ENCODE results near the gene GRIK4. TPM values are rescaled to one million over a fixed set of nuclear protein-coding genes. Genes with fewer than 3 reads are reported as not detected.

The GRIK4 gene
- total and polyA plus RNA-seq, 2 donors (not counting 1 experiment from before 2014, with no cell fraction given), result 0.12 to 0.27 TPM

GRCh38 chr11:120914601-120915000 is 403.1 kb downstream of the GRIK4 start:
- H2AFZ ChIP-seq (ENCODE audit: insufficient read depth, low read depth, low read length, poor library complexity, severe bottlenecking), result no peak overlapping the region
- CTCF ChIA-PET, result no interaction called here
- H3K4me1 ChIP-seq (ENCODE audit: control insufficient read depth in 2 of 2, insufficient read depth in 2 of 2, low read length in 2 of 2), result no peaks in the 10 kb centered on the region
- H3K27ac ChIP-seq (ENCODE audit: low read length in 2 of 2), result no peak overlapping the region
- H4K20me1 ChIP-seq (ENCODE audit: control insufficient read depth, insufficient read depth, low read length, poor library complexity, severe bottlenecking), result no peaks in the 10 kb centered on the region
- Mint-ChIP-seq H3K9me3 (ENCODE audit: insufficient read depth) (no peaks in the 10 kb centered on the region), H3K4me1 (no peaks in the 10 kb centered on the region), H3K27ac (no peak overlapping the region), H3K4me3 (no peak overlapping the region), H3K27me3 (peaks cover 40% of the 10 kb centered on the region)
- H3K27me3 ChIP-seq (replicated peaks in 1 of 4; ENCODE audit: control extremely low read depth in 1 of 4, control insufficient read depth in 3 of 4, insufficient read depth in 4 of 4, low read length in 3 of 4), result peaks cover 0 to 12% (median 0%) of the 10 kb centered on the region in 4 experiments
- 86% methylated on average over 4 of the region's 4 CpGs for WGBS (ENCODE audit: insufficient coverage)
- ATAC-seq (ENCODE audit: low read depth) (no peak), DNase-seq (no peak)
- no peaks in the 10 kb centered on the region for H3K36me3 ChIP-seq (replicated peaks in 1 of 2; ENCODE audit: control extremely low read depth in 1 of 2, control insufficient read depth in 1 of 2, extremely low read depth in 1 of 2, insufficient read depth in 2 of 2, low read length in 1 of 2)
- no peak overlapping the region for H3K9ac ChIP-seq (ENCODE audit: low read length)
- TF ChIP-seq CTCF (IDR thresholded peaks at IDR 0.05) (no peak), EZH2 (IDR thresholded peaks at IDR 0.05; ENCODE audit: borderline replicate concordance, insufficient read depth, low read depth, low read length, poor library complexity, severe bottlenecking) (no peak)
- H3K79me2 ChIP-seq (ENCODE audit: control insufficient read depth, insufficient read depth, low read length), result no peaks in the 10 kb centered on the region
- POLR2A ChIA-PET, result no interaction called here
- intact Hi-C loops (cut with micrococcal nuclease), result no loop called here
- H3K4me3 ChIP-seq (ENCODE audit: control extremely low read depth in 1 of 5, extremely low read depth in 1 of 5, insufficient read depth in 1 of 5, low read depth in 2 of 5, low read length in 4 of 5), result no peak overlapping the region
- no peaks in the 10 kb centered on the region for H3K9me3 ChIP-seq (ENCODE audit: control extremely low read depth in 1 of 3, control insufficient read depth in 2 of 3, insufficient read depth in 1 of 3, low read length in 2 of 3)
- no peak overlapping the region for H3K4me2 ChIP-seq (replicated peaks; ENCODE audit: low read depth, low read length, poor library complexity, severe bottlenecking)

- H3K4me2 ChIP-seq (replicated peaks; ENCODE audit: low read depth, low read length, poor library complexity, severe bottlenecking), result no peak overlapping the region
- Mint-ChIP-seq H3K27ac (no peak overlapping the region), H3K4me1 (no peaks in the 10 kb centered on the region), H3K27me3 (peaks cover 34% of the 10 kb centered on the region), H3K4me3 (no peak overlapping the region), H3K9me3 (ENCODE audit: insufficient read depth) (no peaks in the 10 kb centered on the region)
- intact Hi-C loops (cut with micrococcal nuclease), result no loop called here
- ChIA-PET POLR2A (no interaction called here), CTCF (interaction anchor here (0.9 kb wide), 1 partner anchor 15 kb away, joined by 3 read pairs; no protein-coding TSS in a partner anchor)
- H3K27me3 ChIP-seq (replicated peaks in 1 of 4; ENCODE audit: control extremely low read depth in 1 of 4, control insufficient read depth in 3 of 4, insufficient read depth in 4 of 4, low read length in 3 of 4), result peaks cover 0 to 6% (median 1%) of the 10 kb centered on the region in 4 experiments
- H3K79me2 ChIP-seq (ENCODE audit: control insufficient read depth, insufficient read depth, low read length), result no peaks in the 10 kb centered on the region
- no peaks in the 10 kb centered on the region for H3K9me3 ChIP-seq (ENCODE audit: control extremely low read depth in 1 of 3, control insufficient read depth in 2 of 3, insufficient read depth in 1 of 3, low read length in 2 of 3)
- no peak overlapping the region for H3K4me3 ChIP-seq (ENCODE audit: control extremely low read depth in 1 of 5, extremely low read depth in 1 of 5, insufficient read depth in 1 of 5, low read depth in 2 of 5, low read length in 4 of 5)
- H3K27ac ChIP-seq (ENCODE audit: low read length in 2 of 2), result no peak overlapping the region
- 70% methylated on average over 4 of the region's 6 CpGs for WGBS (ENCODE audit: insufficient coverage)
- ATAC-seq (ENCODE audit: low read depth) (no peak), DNase-seq (no peak)
- TF ChIP-seq CTCF (IDR thresholded peaks at IDR 0.05), result no peak
- TF ChIP-seq EZH2 (IDR thresholded peaks at IDR 0.05; ENCODE audit: borderline replicate concordance, insufficient read depth, low read depth, low read length, poor library complexity, severe bottlenecking), result no peak
- no peaks in the 10 kb centered on the region for H3K4me1 ChIP-seq (ENCODE audit: control insufficient read depth in 2 of 2, insufficient read depth in 2 of 2, low read length in 2 of 2)
- H3K36me3 ChIP-seq (replicated peaks in 1 of 2; ENCODE audit: control extremely low read depth in 1 of 2, control insufficient read depth in 1 of 2, extremely low read depth in 1 of 2, insufficient read depth in 2 of 2, low read length in 1 of 2), result no peaks in the 10 kb centered on the region
- no peak overlapping the region for H2AFZ ChIP-seq (ENCODE audit: insufficient read depth, low read depth, low read length, poor library complexity, severe bottlenecking)
- H4K20me1 ChIP-seq (ENCODE audit: control insufficient read depth, insufficient read depth, low read length, poor library complexity, severe bottlenecking), result no peaks in the 10 kb centered on the region
- H3K9ac ChIP-seq (ENCODE audit: low read length), result no peak overlapping the region
These were observed 406.2 kb downstream of the GRIK4 start for GRCh38 chr11:120917559-120918239.
